Hepatocyte (in vitro differentiated cells): Measurements from ENCODE around the gene ARVCF. TPM values are rescaled to one million over a fixed set of nuclear protein-coding genes. Genes with fewer than 3 reads are reported as not detected.

ENCODE experiments used
- DNase-seq: peaks from one replicate; pipeline ENCODE4 v3.0.0-alpha.2; 2016; ENCODE audit warnings: low spot score
- H2AFZ ChIP-seq: fragments of 200-600 bp; sonication (generic); 2 replicates; pipeline ENCODE4 v1.6.0; 2016; ENCODE audit warnings: antibody characterized with exemption, mild to moderate bottlenecking
- H3K27ac ChIP-seq: fragments of 200-600 bp; sonication (generic); 2 replicates; pipeline ENCODE4 v1.5.1; 2016; ENCODE audit warnings: mild to moderate bottlenecking
- H3K27me3 ChIP-seq: fragments of 200-600 bp; sonication (generic); 2 replicates; pipeline ENCODE4 v1.6.1; 2016
- H3K36me3 ChIP-seq: fragments of 200-600 bp; sonication (generic); replicated peaks from 2 replicates; pipeline ENCODE4 v1.5.1; 2016; ENCODE audit warnings: low read depth; ENCODE audit not compliant: insufficient read depth
- H3K4me1 ChIP-seq: fragments of 200-600 bp; sonication (generic); 2 replicates; pipeline ENCODE4 v1.5.1; 2016; ENCODE audit warnings: mild to moderate bottlenecking, moderate library complexity; ENCODE audit not compliant: insufficient read depth
- H3K4me2 ChIP-seq: fragments of 200-600 bp; sonication (generic); 2 replicates; pipeline ENCODE4 v1.6.0; 2016
- H3K4me3 ChIP-seq: fragments of 200-600 bp; sonication (generic); 2 replicates; pipeline ENCODE4 v1.5.1; 2016; ENCODE audit warnings: mild to moderate bottlenecking
- H3K79me2 ChIP-seq: fragments of 200-600 bp; sonication (generic); 2 replicates; pipeline ENCODE4 v1.6.0; 2017; ENCODE audit warnings: mild to moderate bottlenecking
- H3K9me2 ChIP-seq: fragments of 200-600 bp; sonication (generic); replicated peaks from 2 replicates; pipeline ENCODE4 v1.6.0; 2017; ENCODE audit warnings: mild to moderate bottlenecking; ENCODE audit not compliant: insufficient read depth
- H3K9me3 ChIP-seq: fragments of 200-600 bp; sonication (generic); 2 replicates; pipeline ENCODE4 v1.5.1; 2016; ENCODE audit warnings: low read depth, mild to moderate bottlenecking
- H4K20me1 ChIP-seq: fragments of 200-600 bp; sonication (generic); 2 replicates; pipeline ENCODE4 v1.6.0; 2016; ENCODE audit warnings: mild to moderate bottlenecking; ENCODE audit not compliant: insufficient read depth, poor library complexity, severe bottlenecking
- EZH2 ChIP-seq: fragments of 200-600 bp; sonication (generic); IDR thresholded peaks from 2 replicates; pipeline ENCODE4 v1.6.1; 2016; ENCODE audit warnings: antibody characterized with exemption, mild to moderate bottlenecking, borderline replicate concordance
- EZH2phosphoT487 ChIP-seq: fragments of 200-600 bp; sonication (generic); IDR thresholded peaks from one replicate; pipeline ENCODE4 v1.6.1; 2018; ENCODE audit warnings: antibody characterized with exemption, mild to moderate bottlenecking, low read depth, moderate library complexity; ENCODE audit not compliant: unreplicated experiment, severe bottlenecking
- WGBS: methylation state at CpG from one replicate; pipeline ENCODE4 v1.1.6; 2016; ENCODE audit warnings: low lambda C conversion rate; ENCODE audit errors: missing lambda C conversion rate; 5-methylcytosine and 5-hydroxymethylcytosine counted together
- polyA plus RNA-seq: library from polyadenylated mRNA; unstranded; fragments of >200 nt; fragmentation: Nextera tagmentation; extraction: Ambion mirVana; gene quantifications from 2 replicates; pipeline ENCODE4 v1.2.1, GENCODE V29; 2016
- total RNA-seq: library from RNA; depleted of rRNA; stranded (reverse); fragments of >200 nt; gene quantifications from 2 replicates; pipeline ENCODE4 v1.2.3, GENCODE V29; 2014
- TF ChIP-seq, protein P1 (sequence below): fragments of 200-600 bp; sonication (generic); IDR thresholded peaks from 2 replicates; pipeline ENCODE4 v1.5.1; 2016; ENCODE audit warnings: antibody characterized with exemption, mild to moderate bottlenecking; ENCODE audit not compliant: poor library complexity

Gene ARVCF
- total and polyA plus RNA-seq, 2 experiments from 2014 or later, result 23.8 to 32.5 TPM

DNA sequence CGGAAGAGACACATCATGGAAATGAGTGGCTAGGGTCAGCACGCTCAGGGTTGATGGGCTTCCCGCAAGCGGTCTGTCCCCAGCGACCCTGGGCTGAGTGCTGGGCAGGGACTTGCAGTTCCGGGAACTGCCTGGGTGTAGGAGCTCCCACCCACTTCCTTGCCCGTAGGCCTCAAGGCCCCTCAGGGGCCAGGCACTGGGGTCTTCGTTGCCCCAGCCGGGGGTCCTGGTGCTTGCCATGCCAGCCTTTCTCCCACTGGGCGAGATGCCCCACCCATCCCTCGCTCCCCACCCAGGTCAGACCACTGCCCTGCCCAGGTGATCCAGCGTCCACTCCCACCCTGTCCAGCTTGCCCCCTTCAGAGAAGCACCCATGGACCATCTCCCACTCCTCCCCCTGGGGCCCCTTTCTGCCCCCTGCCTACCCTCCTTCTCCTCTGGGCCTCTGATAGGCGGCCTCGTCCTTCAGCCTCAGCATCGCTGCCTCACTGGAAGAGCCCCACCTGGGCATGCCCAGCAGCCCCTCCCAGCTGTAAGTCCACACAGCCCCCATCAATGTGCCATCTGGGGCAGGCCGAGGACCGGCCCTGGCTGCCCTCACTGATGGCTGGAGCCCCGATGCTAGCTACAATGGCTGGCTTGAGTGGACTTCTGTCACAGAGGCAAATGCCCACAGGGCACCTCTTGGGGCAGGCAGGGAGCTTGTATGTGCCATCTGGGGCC, 45.6 kb upstream of the ARVCF start:
- no peaks in the 10 kb centered on the region for H3K9me3 ChIP-seq
- 91% methylated on average over 15 of the region's 18 CpGs for WGBS
- H3K4me1 ChIP-seq, result no peaks in the 10 kb centered on the region
- H3K79me2 ChIP-seq, result no peaks in the 10 kb centered on the region
- DNase-seq, result no peak
- H3K4me2 ChIP-seq, result no peak overlapping the region
- TF ChIP-seq EZH2 (no peak), EZH2phosphoT487 (no peak)
- TF ChIP-seq, protein P1, sequence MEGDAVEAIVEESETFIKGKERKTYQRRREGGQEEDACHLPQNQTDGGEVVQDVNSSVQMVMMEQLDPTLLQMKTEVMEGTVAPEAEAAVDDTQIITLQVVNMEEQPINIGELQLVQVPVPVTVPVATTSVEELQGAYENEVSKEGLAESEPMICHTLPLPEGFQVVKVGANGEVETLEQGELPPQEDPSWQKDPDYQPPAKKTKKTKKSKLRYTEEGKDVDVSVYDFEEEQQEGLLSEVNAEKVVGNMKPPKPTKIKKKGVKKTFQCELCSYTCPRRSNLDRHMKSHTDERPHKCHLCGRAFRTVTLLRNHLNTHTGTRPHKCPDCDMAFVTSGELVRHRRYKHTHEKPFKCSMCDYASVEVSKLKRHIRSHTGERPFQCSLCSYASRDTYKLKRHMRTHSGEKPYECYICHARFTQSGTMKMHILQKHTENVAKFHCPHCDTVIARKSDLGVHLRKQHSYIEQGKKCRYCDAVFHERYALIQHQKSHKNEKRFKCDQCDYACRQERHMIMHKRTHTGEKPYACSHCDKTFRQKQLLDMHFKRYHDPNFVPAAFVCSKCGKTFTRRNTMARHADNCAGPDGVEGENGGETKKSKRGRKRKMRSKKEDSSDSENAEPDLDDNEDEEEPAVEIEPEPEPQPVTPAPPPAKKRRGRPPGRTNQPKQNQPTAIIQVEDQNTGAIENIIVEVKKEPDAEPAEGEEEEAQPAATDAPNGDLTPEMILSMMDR, result no peak
- no peaks in the 10 kb centered on the region for H4K20me1 ChIP-seq
- no peaks in the 10 kb centered on the region for H3K9me2 ChIP-seq
- peak overlapping the region; percentile 51 for H3K27ac ChIP-seq
- no peak overlapping the region for H3K4me3 ChIP-seq
- H3K27me3 ChIP-seq, result no peaks in the 10 kb centered on the region
- no peak overlapping the region for H2AFZ ChIP-seq
- no peaks in the 10 kb centered on the region for H3K36me3 ChIP-seq

- no peaks in the 10 kb centered on the region for H3K4me1 ChIP-seq
- no peak overlapping the region for H2AFZ ChIP-seq
- no peak overlapping the region for H3K27ac ChIP-seq
- no peaks in the 10 kb centered on the region for H4K20me1 ChIP-seq
- no peaks in the 10 kb centered on the region for H3K9me2 ChIP-seq
- no peak overlapping the region for H3K4me2 ChIP-seq
- no peaks in the 10 kb centered on the region for H3K9me3 ChIP-seq
- H3K4me3 ChIP-seq, result no peak overlapping the region
- H3K79me2 ChIP-seq, result no peaks in the 10 kb centered on the region
- TF ChIP-seq, protein P1, result no peak
- TF ChIP-seq EZH2phosphoT487 (no peak), EZH2 (no peak)
- no peak for DNase-seq
- WGBS, result 97% methylated on average over 10 of the region's 11 CpGs
- H3K27me3 ChIP-seq, result no peaks in the 10 kb centered on the region
- H3K36me3 ChIP-seq, result no peaks in the 10 kb centered on the region
Measured at GRCh38 chr22:20061481-20061861, 44.8 kb upstream of the ARVCF start.

DNA sequence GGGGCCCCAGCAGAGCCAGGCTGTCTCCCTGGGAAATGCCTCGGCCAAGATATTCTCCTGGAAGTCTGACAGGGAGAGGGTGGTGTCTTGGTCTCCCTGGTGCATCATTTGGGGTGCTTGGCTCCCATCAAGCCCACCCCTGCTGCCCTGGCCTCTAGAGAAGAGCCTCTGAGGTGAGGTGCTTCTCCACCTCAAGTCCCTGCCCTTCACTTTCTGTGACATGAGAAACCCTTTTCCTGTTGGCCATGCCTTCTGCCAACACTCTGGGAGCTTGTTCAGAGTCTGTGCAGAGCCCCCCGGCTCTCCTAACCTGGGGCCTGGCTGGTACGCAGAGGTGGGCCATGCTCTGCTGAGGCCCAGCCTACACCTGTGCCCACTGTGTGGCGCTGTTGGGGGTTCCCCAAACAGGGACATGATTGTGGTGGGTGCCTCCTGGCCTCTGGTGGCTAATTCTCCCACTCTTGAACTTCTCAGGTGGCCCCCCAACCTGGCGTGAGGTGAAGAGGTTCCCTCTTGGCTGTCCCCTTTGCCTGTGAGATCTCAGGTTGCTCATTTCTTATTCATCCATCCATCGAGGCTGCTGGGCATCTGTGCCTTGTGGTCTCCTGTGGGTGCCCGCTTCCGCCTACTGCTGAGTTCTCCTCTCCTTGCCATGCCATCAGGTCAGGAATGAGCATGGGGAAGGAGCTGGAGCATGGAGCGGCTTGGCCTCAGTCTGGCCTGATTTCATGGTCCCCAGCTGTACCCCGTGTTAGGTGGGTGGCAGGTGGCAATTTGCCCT, 44.3 kb upstream of the ARVCF start:
- DNase-seq, result no peak
- Histone ChIP-seq H2AFZ (no peak overlapping the region), H3K4me1 (no peaks in the 10 kb centered on the region), H4K20me1 (no peaks in the 10 kb centered on the region), H3K36me3 (no peaks in the 10 kb centered on the region), H3K4me3 (no peak overlapping the region), H3K79me2 (no peaks in the 10 kb centered on the region), H3K9me3 (no peaks in the 10 kb centered on the region), H3K27ac (no peak overlapping the region), H3K27me3 (no peaks in the 10 kb centered on the region), H3K9me2 (no peaks in the 10 kb centered on the region), H3K4me2 (no peak overlapping the region)
- TF ChIP-seq, protein P1, result no peak
- TF ChIP-seq EZH2, result no peak
- 95% methylated on average over 10 of the region's 10 CpGs for WGBS
